ENCODE measurements around the gene ABI3. TPM values are rescaled to one million over a fixed set of nuclear protein-coding genes. Genes with fewer than 3 reads are reported as not detected.

The ABI3 gene
- total RNA-seq, 1 experiment from 2014 or later, result not detected

DNA sequence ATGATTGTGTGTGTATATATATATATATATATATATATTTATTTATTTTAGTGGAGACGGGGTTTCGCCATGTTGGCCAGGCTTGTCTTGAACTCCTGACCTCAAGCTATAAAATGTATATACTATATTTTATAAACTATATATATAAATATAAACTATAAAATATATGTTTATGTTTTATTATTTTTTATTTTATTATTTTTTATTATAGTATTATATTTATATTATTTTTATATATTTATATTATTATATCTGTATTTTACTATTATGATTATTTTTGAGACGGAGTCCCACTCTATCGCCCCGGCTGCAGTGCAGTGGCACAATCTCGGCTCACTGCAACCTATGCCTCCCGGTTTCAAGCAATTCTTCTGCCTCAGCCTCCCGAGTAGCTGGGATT lies 30.5 kb downstream of the ABI3 start:
- Histone ChIP-seq H3K9me3 (ENCODE audit: control insufficient read depth, insufficient read depth, low read depth, low read length) (no peaks in the 10 kb centered on the region), H3K27ac (ENCODE audit: low read length) (no peak overlapping the region), H3K4me3 (ENCODE audit: low read depth in 2 of 2, low read length in 2 of 2) (no peak overlapping the region), H3K4me1 (ENCODE audit: control insufficient read depth, insufficient read depth, low read length) (no peaks in the 10 kb centered on the region), H3K36me3 (ENCODE audit: control insufficient read depth, insufficient read depth, low read length) (no peaks in the 10 kb centered on the region), H3K27me3 (ENCODE audit: control insufficient read depth, insufficient read depth, low read length) (no peaks in the 10 kb centered on the region)
- DNase-seq (ENCODE audit: low read depth, low spot score) (no peak), ATAC-seq (no peak)
- no TSS peak for BruUV-seq (replicated peaks)
- POLR2A ChIA-PET, result no interaction called here
- CTCF ChIA-PET, result no interaction called here
- intact Hi-C loops (cut with micrococcal nuclease; ENCODE audit: unreplicated experiment) (no loop called here), in situ Hi-C loops (cut with HindIII; ENCODE audit: low pct_unique_long_range_greater_than_20kb, low sequenced_read_pairs) (no loop called here)
- TF ChIP-seq TCF7L2 (IDR thresholded peaks at IDR 0.05; ENCODE audit: low read depth, low read length), result no peak
- TF ChIP-seq, protein P1, sequence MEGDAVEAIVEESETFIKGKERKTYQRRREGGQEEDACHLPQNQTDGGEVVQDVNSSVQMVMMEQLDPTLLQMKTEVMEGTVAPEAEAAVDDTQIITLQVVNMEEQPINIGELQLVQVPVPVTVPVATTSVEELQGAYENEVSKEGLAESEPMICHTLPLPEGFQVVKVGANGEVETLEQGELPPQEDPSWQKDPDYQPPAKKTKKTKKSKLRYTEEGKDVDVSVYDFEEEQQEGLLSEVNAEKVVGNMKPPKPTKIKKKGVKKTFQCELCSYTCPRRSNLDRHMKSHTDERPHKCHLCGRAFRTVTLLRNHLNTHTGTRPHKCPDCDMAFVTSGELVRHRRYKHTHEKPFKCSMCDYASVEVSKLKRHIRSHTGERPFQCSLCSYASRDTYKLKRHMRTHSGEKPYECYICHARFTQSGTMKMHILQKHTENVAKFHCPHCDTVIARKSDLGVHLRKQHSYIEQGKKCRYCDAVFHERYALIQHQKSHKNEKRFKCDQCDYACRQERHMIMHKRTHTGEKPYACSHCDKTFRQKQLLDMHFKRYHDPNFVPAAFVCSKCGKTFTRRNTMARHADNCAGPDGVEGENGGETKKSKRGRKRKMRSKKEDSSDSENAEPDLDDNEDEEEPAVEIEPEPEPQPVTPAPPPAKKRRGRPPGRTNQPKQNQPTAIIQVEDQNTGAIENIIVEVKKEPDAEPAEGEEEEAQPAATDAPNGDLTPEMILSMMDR (IDR thresholded peaks at IDR 0.05), result no peak
- no peak for TF ChIP-seq REST (IDR thresholded peaks at IDR 0.05; ENCODE audit: insufficient read depth in 1 of 2, low read depth in 2 of 2, low read length in 1 of 2)
- no peak for TF ChIP-seq POLR2AphosphoS5 (IDR thresholded peaks at IDR 0.05; ENCODE audit: low read depth, low read length)
- TF ChIP-seq SIN3A (IDR thresholded peaks at IDR 0.05; ENCODE audit: borderline replicate concordance, insufficient read depth, low read depth, low read length), result no peak

DNA sequence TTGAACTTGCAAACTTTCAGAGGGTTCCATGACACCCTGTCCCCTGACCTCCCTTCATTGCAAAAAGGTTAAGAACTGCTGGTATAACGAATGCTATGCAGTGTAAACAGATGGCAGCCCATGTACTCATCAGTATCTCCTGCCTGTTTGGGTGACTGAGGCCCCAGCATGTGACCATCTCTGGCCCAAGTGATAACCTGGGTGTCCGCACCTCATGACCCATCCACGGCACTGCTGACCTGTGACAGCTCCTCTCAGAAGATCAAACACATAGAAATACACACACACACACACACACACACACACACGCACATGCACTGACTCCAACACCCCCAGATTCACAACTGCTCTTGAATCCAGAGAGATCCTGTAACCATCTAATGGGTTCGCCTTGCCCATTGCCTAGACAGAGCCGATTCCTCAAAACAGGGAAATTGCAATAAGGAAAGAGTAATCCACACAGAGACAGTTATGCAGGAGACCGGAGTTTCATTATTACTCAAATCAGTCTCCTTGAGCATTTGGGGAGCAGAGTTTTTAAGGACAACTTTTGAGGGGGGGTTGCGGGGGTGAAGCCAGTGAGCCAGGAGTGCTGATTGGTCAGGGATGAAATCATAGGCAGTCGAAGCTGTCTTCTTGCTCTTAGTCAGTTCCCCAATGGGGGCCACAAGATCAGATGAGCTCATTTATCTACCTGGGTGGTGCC lies 31.3 kb downstream of the ABI3 start:
- Histone ChIP-seq H3K4me3 (ENCODE audit: low read depth in 2 of 2, low read length in 2 of 2) (no peak overlapping the region), H3K36me3 (ENCODE audit: control insufficient read depth, insufficient read depth, low read length) (no peaks in the 10 kb centered on the region), H3K27me3 (ENCODE audit: control insufficient read depth, insufficient read depth, low read length) (no peaks in the 10 kb centered on the region), H3K4me1 (ENCODE audit: control insufficient read depth, insufficient read depth, low read length) (no peaks in the 10 kb centered on the region), H3K27ac (ENCODE audit: low read length) (no peak overlapping the region), H3K9me3 (ENCODE audit: control insufficient read depth, insufficient read depth, low read depth, low read length) (no peaks in the 10 kb centered on the region)
- BruUV-seq (replicated peaks), result no TSS peak
- ChIA-PET CTCF (no interaction called here), POLR2A (interaction anchor here (0.6 kb wide), 1 partner anchor 45 kb away, joined by 3 read pairs; no protein-coding TSS in a partner anchor)
- DNase-seq (ENCODE audit: low read depth, low spot score), result no peak
- intact Hi-C loops (cut with micrococcal nuclease; ENCODE audit: unreplicated experiment) (no loop called here), in situ Hi-C loops (cut with HindIII; ENCODE audit: low pct_unique_long_range_greater_than_20kb, low sequenced_read_pairs) (no loop called here)
- ATAC-seq, result no peak; the same call in 1 of the 2 replicates
- TF ChIP-seq, protein P1 (IDR thresholded peaks at IDR 0.05), result no peak
- no peak for TF ChIP-seq POLR2AphosphoS5 (IDR thresholded peaks at IDR 0.05; ENCODE audit: low read depth, low read length)
- no peak for TF ChIP-seq SIN3A (IDR thresholded peaks at IDR 0.05; ENCODE audit: borderline replicate concordance, insufficient read depth, low read depth, low read length)
- TF ChIP-seq REST (IDR thresholded peaks at IDR 0.05; ENCODE audit: insufficient read depth in 1 of 2, low read depth in 2 of 2, low read length in 1 of 2), result no peak
- TF ChIP-seq TCF7L2 (IDR thresholded peaks at IDR 0.05; ENCODE audit: low read depth, low read length), result no peak

Data from Panc1 (cell line).